ENCODE measurements around the gene MAB21L2.

The MAB21L2 gene

GRCh38 chr4:150580306-150580705, 1.6 kb upstream of the MAB21L2 start:
- no peaks in the 10 kb centered on the region for H3K9me2 ChIP-seq (replicated peaks; ENCODE audit: insufficient read depth, low read length)
- H3F3A ChIP-seq (ENCODE audit: insufficient read depth): no peaks in the 10 kb centered on the region
- H3K4me3 ChIP-seq (ENCODE audit: insufficient read depth, low read length, poor library complexity, severe bottlenecking): no peak overlapping the region
- H3K9me3 ChIP-seq (ENCODE audit: insufficient read depth, low read length): no peaks in the 10 kb centered on the region
- no peak overlapping the region for H3K4me2 ChIP-seq (ENCODE audit: low read depth, low read length, poor library complexity, severe bottlenecking)
- H3K27ac ChIP-seq (ENCODE audit: low read depth, low read length): no peak overlapping the region
- no peaks in the 10 kb centered on the region for H4K20me1 ChIP-seq (ENCODE audit: low read depth, low read length)
- H3K79me2 ChIP-seq (ENCODE audit: insufficient read depth, low read length): no peaks in the 10 kb centered on the region
- H2AFZ ChIP-seq (ENCODE audit: low read depth, low read length, severe bottlenecking): no peak overlapping the region
- H3K27me3 ChIP-seq (ENCODE audit: low read length): no peaks in the 10 kb centered on the region
- no peak for TF ChIP-seq CTCF (IDR thresholded peaks at IDR 0.05; ENCODE audit: insufficient read depth, low read length, poor library complexity, severe bottlenecking)
- TF ChIP-seq EZH2phosphoT487 (conservative IDR thresholded peaks at IDR 0.05; ENCODE audit: low read length): no peak
- H3K9ac ChIP-seq (ENCODE audit: low read length): no peak overlapping the region
- peaks cover 2% of the 10 kb centered on the region; the same call in 1 of the 2 replicates for H3K36me3 ChIP-seq (ENCODE audit: low read length)

GRCh38 chr4:150581056-150581605, 820 bp upstream of the MAB21L2 start:
- no peak overlapping the region for H3K4me3 ChIP-seq (ENCODE audit: insufficient read depth, low read length, poor library complexity, severe bottlenecking)
- no peak overlapping the region for H3K4me2 ChIP-seq (ENCODE audit: low read depth, low read length, poor library complexity, severe bottlenecking)
- H3K27ac ChIP-seq (ENCODE audit: low read depth, low read length): no peak overlapping the region
- H3K27me3 ChIP-seq (ENCODE audit: low read length): no peaks in the 10 kb centered on the region
- TF ChIP-seq CTCF (IDR thresholded peaks at IDR 0.05; ENCODE audit: insufficient read depth, low read length, poor library complexity, severe bottlenecking) (no peak), EZH2phosphoT487 (conservative IDR thresholded peaks at IDR 0.05; ENCODE audit: low read length) (no peak)
- H3F3A ChIP-seq (ENCODE audit: insufficient read depth): no peaks in the 10 kb centered on the region
- no peaks in the 10 kb centered on the region for H3K79me2 ChIP-seq (ENCODE audit: insufficient read depth, low read length)
- no peaks in the 10 kb centered on the region for H3K9me3 ChIP-seq (ENCODE audit: insufficient read depth, low read length)
- no peaks in the 10 kb centered on the region for H3K9me2 ChIP-seq (replicated peaks; ENCODE audit: insufficient read depth, low read length)
- no peak overlapping the region for H3K9ac ChIP-seq (ENCODE audit: low read length)
- H2AFZ ChIP-seq (ENCODE audit: low read depth, low read length, severe bottlenecking): no peak overlapping the region
- H3K36me3 ChIP-seq (ENCODE audit: low read length): peaks cover 11% of the 10 kb centered on the region; the same call in 1 of the 2 replicates
- no peaks in the 10 kb centered on the region for H4K20me1 ChIP-seq (ENCODE audit: low read depth, low read length)

GRCh38 chr4:150581641-150582051, 305 bp upstream of the MAB21L2 start:
- Histone ChIP-seq H3F3A (ENCODE audit: insufficient read depth) (no peaks in the 10 kb centered on the region), H3K4me3 (ENCODE audit: insufficient read depth, low read length, poor library complexity, severe bottlenecking) (no peak overlapping the region), H3K9me3 (ENCODE audit: insufficient read depth, low read length) (no peaks in the 10 kb centered on the region), H3K4me2 (ENCODE audit: low read depth, low read length, poor library complexity, severe bottlenecking) (no peak overlapping the region), H3K27me3 (ENCODE audit: low read length) (no peaks in the 10 kb centered on the region), H4K20me1 (ENCODE audit: low read depth, low read length) (no peaks in the 10 kb centered on the region), H3K9me2 (replicated peaks; ENCODE audit: insufficient read depth, low read length) (no peaks in the 10 kb centered on the region), H3K9ac (ENCODE audit: low read length) (no peak overlapping the region), H3K79me2 (ENCODE audit: insufficient read depth, low read length) (no peaks in the 10 kb centered on the region), H3K36me3 (ENCODE audit: low read length) (peaks cover 15% of the 10 kb centered on the region; the same call in 1 of the 2 replicates), H3K27ac (ENCODE audit: low read depth, low read length) (no peak overlapping the region), H2AFZ (ENCODE audit: low read depth, low read length, severe bottlenecking) (no peak overlapping the region)
- TF ChIP-seq CTCF (IDR thresholded peaks at IDR 0.05; ENCODE audit: insufficient read depth, low read length, poor library complexity, severe bottlenecking) (no peak), EZH2phosphoT487 (conservative IDR thresholded peaks at IDR 0.05; ENCODE audit: low read length) (no peak)
